ENCODE results near the gene BANK1.

DNA sequence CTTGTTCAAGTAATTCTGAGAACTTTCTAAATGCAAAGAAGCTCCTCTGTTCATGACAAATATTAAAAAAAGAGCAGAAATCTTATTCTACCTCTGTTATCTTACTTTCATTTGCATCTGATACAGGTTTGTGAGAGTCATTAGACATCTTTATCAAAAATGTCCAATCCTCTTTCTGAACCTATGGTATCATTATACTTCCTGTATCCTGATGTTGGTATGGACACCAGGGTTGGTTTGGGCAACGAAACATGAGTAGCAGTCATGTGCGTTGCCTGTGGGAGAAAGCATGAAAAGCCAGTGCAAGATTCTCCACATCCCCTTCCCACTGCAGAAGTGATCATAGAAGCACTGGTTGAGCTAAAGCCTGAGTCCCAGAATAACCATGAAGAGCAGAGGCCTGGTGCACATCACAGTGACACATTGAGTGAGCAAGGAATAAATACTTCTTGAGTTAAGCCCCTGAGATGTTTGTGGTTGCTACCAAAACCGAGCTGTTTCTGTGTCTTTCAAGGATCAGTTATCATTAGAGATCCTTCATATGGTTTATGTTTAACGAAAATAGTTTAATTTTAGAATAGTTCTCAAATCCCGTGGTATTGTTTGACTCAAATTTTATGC is 197.2 kb downstream of the BANK1 start:
- TF ChIP-seq, protein P1, sequence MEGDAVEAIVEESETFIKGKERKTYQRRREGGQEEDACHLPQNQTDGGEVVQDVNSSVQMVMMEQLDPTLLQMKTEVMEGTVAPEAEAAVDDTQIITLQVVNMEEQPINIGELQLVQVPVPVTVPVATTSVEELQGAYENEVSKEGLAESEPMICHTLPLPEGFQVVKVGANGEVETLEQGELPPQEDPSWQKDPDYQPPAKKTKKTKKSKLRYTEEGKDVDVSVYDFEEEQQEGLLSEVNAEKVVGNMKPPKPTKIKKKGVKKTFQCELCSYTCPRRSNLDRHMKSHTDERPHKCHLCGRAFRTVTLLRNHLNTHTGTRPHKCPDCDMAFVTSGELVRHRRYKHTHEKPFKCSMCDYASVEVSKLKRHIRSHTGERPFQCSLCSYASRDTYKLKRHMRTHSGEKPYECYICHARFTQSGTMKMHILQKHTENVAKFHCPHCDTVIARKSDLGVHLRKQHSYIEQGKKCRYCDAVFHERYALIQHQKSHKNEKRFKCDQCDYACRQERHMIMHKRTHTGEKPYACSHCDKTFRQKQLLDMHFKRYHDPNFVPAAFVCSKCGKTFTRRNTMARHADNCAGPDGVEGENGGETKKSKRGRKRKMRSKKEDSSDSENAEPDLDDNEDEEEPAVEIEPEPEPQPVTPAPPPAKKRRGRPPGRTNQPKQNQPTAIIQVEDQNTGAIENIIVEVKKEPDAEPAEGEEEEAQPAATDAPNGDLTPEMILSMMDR (conservative IDR thresholded peaks at IDR 0.05; ENCODE audit: low read length): no peak
- TF ChIP-seq EZH2phosphoT487 (IDR thresholded peaks at IDR 0.05; ENCODE audit: borderline replicate concordance, low read depth, low read length): no peak
